ENCODE measurements around the gene MAEA.

MAEA gene

GRCh38 chr4:1300466-1301455 lies 11.1 kb downstream of the MAEA start:
- DNase-seq (ENCODE audit: low read depth): no peak

GRCh38 chr4:1302159-1302558 lies 12.5 kb downstream of the MAEA start:
- no peak for DNase-seq (ENCODE audit: low read depth)

- DNase-seq (ENCODE audit: low read depth): no peak
These were observed 15.6 kb downstream of the MAEA start for GRCh38 chr4:1305261-1305711.

- no peak for DNase-seq (ENCODE audit: low read depth)
These were observed 16.2 kb downstream of the MAEA start for GRCh38 chr4:1305781-1306455.

- no peak for DNase-seq (ENCODE audit: low read depth)
These were observed 18.5 kb downstream of the MAEA start for GRCh38 chr4:1307951-1308735.

GRCh38 chr4:1309261-1310010 lies 19.7 kb downstream of the MAEA start:
- DNase-seq (ENCODE audit: low read depth): no peak

- DNase-seq (ENCODE audit: low read depth): no peak
These were observed 20.5 kb downstream of the MAEA start for GRCh38 chr4:1310031-1310795.

GRCh38 chr4:1310796-1311631 lies 21.3 kb downstream of the MAEA start:
- no peak for DNase-seq (ENCODE audit: low read depth)

- no peak for DNase-seq (ENCODE audit: low read depth)
These were observed 23.3 kb downstream of the MAEA start for GRCh38 chr4:1312821-1313640.

- DNase-seq (ENCODE audit: low read depth): no peak
These were observed 25.6 kb downstream of the MAEA start for GRCh38 chr4:1315306-1315705.

GRCh38 chr4:1315836-1316536 lies 26.3 kb downstream of the MAEA start:
- no peak for DNase-seq (ENCODE audit: low read depth)

- DNase-seq (ENCODE audit: low read depth): no peak
These were observed 27.0 kb downstream of the MAEA start for GRCh38 chr4:1316537-1317168.

GRCh38 chr4:1317177-1318045 lies 27.7 kb downstream of the MAEA start:
- DNase-seq (ENCODE audit: low read depth): no peak

GRCh38 chr4:1318046-1318375 lies 28.3 kb downstream of the MAEA start:
- DNase-seq (ENCODE audit: low read depth): no peak

GRCh38 chr4:1318488-1319213 lies 29.0 kb downstream of the MAEA start:
- no peak for DNase-seq (ENCODE audit: low read depth)

- DNase-seq (ENCODE audit: low read depth): no peak
These were observed 31.8 kb downstream of the MAEA start for GRCh38 chr4:1321486-1321885.

Measured in stimulated activated CD8-positive, alpha-beta memory T cell treated with anti-CD3 and anti-CD28 coated beads, Interleukin-15, amount 100 ng/mL, for 1 hour (primary cell).